ENCODE measurements around the gene METTL26. TPM values are rescaled to one million over a fixed set of nuclear protein-coding genes. Genes with fewer than 3 reads are reported as not detected.
A peak's percentile ranks its signal among the peaks of the same experiment; 100 is the strongest.

Gene METTL26
- total and polyA plus RNA-seq, 8 donors, result 18.8 to 130 (median 27.2) TPM

GRCh38 chr16:671353-672131, 35.4 kb upstream of the METTL26 start:
- no peaks in the 10 kb centered on the region for H3K27me3 ChIP-seq
- no peak overlapping the region for H3K27ac ChIP-seq
- no peak for FAIRE-seq
- no peak overlapping the region for H3K4me3 ChIP-seq
- 87 to 89% methylated on average over 39 to 40 of the region's 40 CpGs for WGBS, 2 donors
- H3K36me3 ChIP-seq, result peaks cover 6 to 35% (median 32%) of the 10 kb centered on the region in 3 donors
- no peak for TF ChIP-seq CTCF (IDR thresholded peaks at IDR 0.05)
- peaks cover 0 to 10% (median 7%) of the 10 kb centered on the region in 3 donors for H3K4me1 ChIP-seq
- ATAC-seq, result no peak
- intact Hi-C loops (cut with DNase I), result no loop called here
- no peaks in the 10 kb centered on the region for H3K9me3 ChIP-seq
- peak in 1 of 6 donors; percentile 83 for DNase-seq

GRCh38 chr16:670485-671352, 34.6 kb upstream of the METTL26 start:
- Histone ChIP-seq H3K4me1 (peaks cover 0 to 10% (median 7%) of the 10 kb centered on the region in 3 donors), H3K4me3 (no peak overlapping the region), H3K27me3 (no peaks in the 10 kb centered on the region), H3K36me3 (peaks cover 6 to 35% (median 32%) of the 10 kb centered on the region in 3 donors), H3K27ac (no peak overlapping the region), H3K9me3 (no peaks in the 10 kb centered on the region)
- no peak for ATAC-seq
- no peak for FAIRE-seq
- intact Hi-C loops (cut with DNase I), result no loop called here
- 93 to 96% methylated on average over 51 to 52 of the region's 52 CpGs for WGBS, 2 donors
- no peak for TF ChIP-seq CTCF (IDR thresholded peaks at IDR 0.05)
- peak in 1 of 6 donors; percentile 84 for DNase-seq

GRCh38 chr16:669666-670065, 33.6 kb upstream of the METTL26 start:
- no peak for FAIRE-seq
- no peak overlapping the region for H3K27ac ChIP-seq
- DNase-seq, result no peak
- peaks cover 6 to 35% (median 32%) of the 10 kb centered on the region in 3 donors for H3K36me3 ChIP-seq
- intact Hi-C loops (cut with DNase I), result no loop called here
- ATAC-seq, result no peak
- H3K27me3 ChIP-seq, result no peaks in the 10 kb centered on the region
- H3K9me3 ChIP-seq, result no peaks in the 10 kb centered on the region
- no peak overlapping the region for H3K4me3 ChIP-seq
- peaks cover 0 to 10% (median 7%) of the 10 kb centered on the region in 3 donors for H3K4me1 ChIP-seq
- TF ChIP-seq CTCF (IDR thresholded peaks at IDR 0.05), result no peak
- WGBS, 2 donors, result 91 to 93% methylated on average over 13 of the region's 13 CpGs

- intact Hi-C loops (cut with DNase I), result no loop called here
- peaks cover 0 to 10% (median 7%) of the 10 kb centered on the region in 3 donors for H3K4me1 ChIP-seq
- H3K9me3 ChIP-seq, result no peaks in the 10 kb centered on the region
- peak in 1 of 6 donors; percentile 85 for DNase-seq
- H3K27me3 ChIP-seq, result no peaks in the 10 kb centered on the region
- WGBS, 2 donors, result 6 to 9% methylated on average over 42 to 50 of the region's 50 CpGs
- H3K36me3 ChIP-seq, result peaks cover 6 to 35% (median 32%) of the 10 kb centered on the region in 3 donors
- FAIRE-seq, result no peak
- peak overlapping the region; percentile 84 to 100 (median 98) for H3K4me3 ChIP-seq
- H3K27ac ChIP-seq, result peak overlapping the region in 3 of 4 donors; percentile 62 to 66 (median 65)
- no peak for TF ChIP-seq CTCF (IDR thresholded peaks at IDR 0.05)
- peak in 3 of 4 donors; percentile 1 to 11 (median 2) for ATAC-seq
Observed at GRCh38 chr16:668519-669171, 32.5 kb upstream of the METTL26 start.
